GM19193 (cell line): ENCODE results near the gene SEC31B.

Source experiments
- POLR2A ChIP-seq: IDR thresholded peaks from 4 replicates; pipeline ENCODE4 v1.6.1; 2011; ENCODE audit not compliant: insufficient read depth, insufficient read length; ENCODE audit errors: extremely low read depth

The SEC31B gene

GRCh38 chr10:100518761-100519241 is 860 bp downstream of the SEC31B start:
- TF ChIP-seq POLR2A = no peak

GRCh38 chr10:100516847-100517246 is 2.8 kb downstream of the SEC31B start:
- TF ChIP-seq POLR2A = no peak

GRCh38 chr10:100515612-100516011 is 4.0 kb downstream of the SEC31B start:
- TF ChIP-seq POLR2A = no peak

GRCh38 chr10:100510533-100511308 is 8.9 kb downstream of the SEC31B start:
- no peak for TF ChIP-seq POLR2A

DNA sequence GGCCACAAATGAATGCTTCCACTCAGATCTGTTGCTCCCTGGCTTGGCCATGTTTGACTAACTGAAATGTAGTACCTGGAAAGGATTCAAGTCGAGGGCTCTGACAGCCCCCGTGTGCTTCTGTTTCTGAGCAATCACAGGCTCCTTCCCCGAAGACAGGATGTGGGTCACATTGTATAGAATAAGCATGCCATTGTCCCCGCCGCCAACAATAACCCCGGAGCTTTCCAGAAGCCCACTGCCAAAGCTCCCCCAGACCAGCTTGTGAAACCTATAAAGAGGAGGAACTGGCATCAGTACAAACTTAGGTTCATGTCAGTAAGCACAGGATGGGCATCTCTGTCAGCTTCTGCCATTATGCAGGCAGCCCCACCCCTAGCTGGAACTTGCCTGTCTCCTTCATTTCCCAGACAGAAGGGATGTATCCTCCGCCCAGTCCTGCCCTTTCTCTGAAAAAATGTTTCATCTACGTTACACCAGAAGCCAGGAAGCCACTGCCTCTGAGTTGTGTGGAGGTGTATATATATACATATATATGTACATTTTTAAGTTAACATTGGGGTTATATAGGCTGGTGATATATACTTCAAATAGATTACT is 10.3 kb downstream of the SEC31B start:
- TF ChIP-seq POLR2A = no peak

DNA sequence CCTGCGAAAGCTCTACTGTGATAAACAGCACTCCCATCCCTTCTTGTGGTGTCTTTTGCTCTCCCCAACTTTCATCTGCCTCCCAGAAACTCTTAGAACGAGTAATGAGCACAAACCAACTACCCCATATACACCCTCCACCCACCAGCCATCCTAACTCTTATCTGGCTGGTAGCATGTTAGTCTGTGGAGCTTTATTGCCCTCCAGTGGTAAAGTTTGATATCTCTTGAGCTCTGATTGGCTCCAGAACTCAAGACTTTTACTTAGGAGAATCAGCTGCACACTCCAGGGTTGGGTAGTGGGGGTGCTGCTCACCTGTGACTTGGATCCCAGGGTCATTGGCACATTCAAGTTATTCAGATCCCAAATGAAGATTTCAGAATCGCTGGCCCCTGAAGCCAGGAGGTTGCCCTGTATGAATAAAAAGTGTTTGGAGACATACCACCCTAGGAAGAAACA is 10.9 kb downstream of the SEC31B start:
- no peak for TF ChIP-seq POLR2A

DNA sequence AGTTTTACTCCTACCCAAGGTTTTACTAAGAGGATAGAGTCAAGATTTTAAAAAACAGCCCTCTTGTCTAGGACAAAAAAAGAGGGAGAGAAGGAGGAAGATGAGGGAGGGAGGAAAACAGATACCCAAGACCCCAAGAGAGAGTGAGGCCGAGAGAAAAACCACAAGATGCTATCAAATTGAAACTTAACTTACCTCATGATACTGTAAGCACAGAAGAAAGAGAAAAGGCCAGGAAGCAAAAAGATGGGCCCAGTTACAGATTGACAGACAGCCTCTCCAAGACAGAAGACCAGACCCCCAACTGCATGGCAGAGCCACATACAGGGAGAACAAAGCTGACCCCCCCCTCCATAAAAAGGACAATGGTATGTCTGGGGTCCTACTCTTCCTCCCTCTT is 11.4 kb downstream of the SEC31B start:
- TF ChIP-seq POLR2A = no peak

DNA sequence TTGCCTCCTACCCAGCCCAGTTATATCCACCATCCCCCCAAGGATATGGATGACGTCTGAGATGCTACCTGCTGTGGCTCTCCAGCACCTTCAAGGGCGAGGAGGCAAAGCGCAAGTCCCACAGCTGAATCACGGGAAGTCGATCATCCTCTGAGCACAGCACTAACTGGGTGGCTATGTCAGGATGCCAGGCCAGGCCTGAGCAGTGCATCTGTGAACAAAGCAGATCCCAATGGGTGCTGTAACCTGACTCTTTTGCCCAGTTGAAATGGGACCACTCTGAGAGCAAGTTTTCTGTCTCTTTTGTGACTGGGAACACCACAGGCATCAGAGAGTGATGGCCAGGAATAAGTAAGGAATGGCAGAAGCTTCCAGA is 12.3 kb downstream of the SEC31B start:
- TF ChIP-seq POLR2A = no peak

- TF ChIP-seq POLR2A = no peak
Measured at GRCh38 chr10:100506596-100507356, 12.9 kb downstream of the SEC31B start.

DNA sequence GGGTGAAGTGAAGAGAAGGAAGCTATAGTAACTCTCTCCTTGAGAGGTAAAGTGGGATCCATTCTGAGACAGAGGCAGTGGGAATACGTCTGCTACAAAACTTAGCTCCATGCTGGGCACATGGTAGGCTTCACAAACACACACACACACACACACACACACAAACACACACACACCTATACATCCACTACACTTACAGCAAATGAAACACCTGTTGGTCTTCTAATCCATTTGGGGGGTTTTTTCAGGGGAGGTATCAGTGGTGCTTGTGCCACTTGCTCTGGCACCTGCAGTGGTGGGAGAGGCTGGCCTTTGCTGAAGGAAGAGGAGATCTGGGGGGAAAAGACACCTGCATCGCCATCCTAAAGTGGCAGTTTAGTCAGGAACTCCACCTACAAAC is 14.5 kb downstream of the SEC31B start:
- no peak for TF ChIP-seq POLR2A

DNA sequence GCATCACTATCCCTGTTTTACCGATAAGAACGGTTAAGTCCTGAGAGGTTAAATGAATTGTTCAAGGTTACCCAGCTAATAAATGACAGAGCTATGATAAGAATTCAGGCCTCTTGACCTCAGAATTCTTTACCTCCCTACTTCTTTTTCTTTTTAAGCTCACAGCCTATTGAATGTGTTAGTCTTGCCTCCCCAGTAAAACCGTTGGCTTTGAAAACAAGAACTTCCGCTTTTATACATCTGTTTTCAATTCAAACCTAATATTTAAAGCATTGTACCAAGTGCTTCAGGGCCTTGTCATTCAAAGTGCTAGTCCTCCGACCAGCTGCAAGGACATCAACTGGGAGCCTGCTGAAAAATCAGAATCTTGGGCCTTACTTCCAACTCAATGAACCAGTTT is 15.6 kb downstream of the SEC31B start:
- TF ChIP-seq POLR2A = no peak

DNA sequence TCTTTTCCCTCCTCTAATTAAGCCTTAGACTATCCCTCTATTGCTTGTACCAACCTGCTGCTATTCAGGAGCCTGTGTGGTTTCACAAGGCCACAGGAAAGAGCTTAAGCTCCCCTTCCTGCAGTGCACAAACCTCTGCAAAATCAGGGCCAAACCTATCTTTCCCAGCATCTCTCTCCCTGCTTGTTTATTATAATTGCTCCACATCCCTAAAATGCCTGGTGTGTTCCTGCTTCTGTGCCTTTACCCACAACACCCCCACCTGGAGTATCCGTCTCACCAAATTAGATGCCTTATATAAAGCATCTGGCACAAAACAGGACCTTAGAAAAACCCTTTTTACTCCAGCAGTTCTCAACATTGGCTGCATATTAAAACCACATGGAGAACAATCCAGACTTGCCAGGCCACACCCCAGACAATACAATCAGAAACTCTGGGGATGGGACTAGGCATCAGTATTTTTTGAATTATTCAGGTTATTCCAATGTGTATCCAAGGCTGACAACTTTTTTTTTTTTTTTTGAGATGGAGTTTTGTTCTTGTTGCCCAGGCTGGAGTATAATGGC is 16.7 kb downstream of the SEC31B start:
- no peak for TF ChIP-seq POLR2A

DNA sequence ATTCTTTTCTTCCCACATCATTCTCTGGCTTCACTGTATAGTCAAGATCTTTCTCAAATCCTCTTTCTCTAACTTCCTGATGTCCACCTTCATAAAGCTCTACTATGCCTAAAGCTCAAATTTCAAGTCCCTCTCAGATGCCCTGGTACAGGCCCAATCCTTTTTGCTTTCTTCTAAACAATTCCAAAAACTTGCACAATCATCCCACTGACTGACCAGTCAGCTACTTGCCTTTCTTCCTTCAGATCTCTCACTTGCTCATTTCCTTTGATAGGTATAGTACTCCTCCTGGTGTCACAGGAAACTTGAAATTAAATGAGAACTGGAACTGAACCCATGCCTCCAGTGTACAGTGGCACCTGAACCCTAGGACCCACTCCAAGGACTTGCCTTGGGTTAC is 18.2 kb downstream of the SEC31B start:
- no peak for TF ChIP-seq POLR2A

- TF ChIP-seq POLR2A = no peak
Measured at GRCh38 chr10:100498059-100498458, 21.6 kb downstream of the SEC31B start.

GRCh38 chr10:100496567-100496966 is 23.1 kb downstream of the SEC31B start:
- no peak for TF ChIP-seq POLR2A
